MCF 10A (cell line): Measurements from ENCODE around the gene NTRK2. TPM values are rescaled to one million over a fixed set of nuclear protein-coding genes. Genes with fewer than 3 reads are reported as not detected.
A peak's percentile ranks its signal among the peaks of the same experiment; 100 is the strongest.

Source experiments
- BruUV-seq: library from RNA; stranded (reverse); fragments of 400-500 nt; replicated peaks from 2 replicates; lab custom pipeline; 2021; lab: Mats Ljungman, UMichigan
- CTCF ChIA-PET: fragments of 300-600 bp; sonication (Branson Sonifier 250); formaldehyde crosslinking; extraction: SDS; loops from one replicate; lab custom pipeline; 2021; ENCODE audit warnings: antibody characterized with exemption, inconsistent platforms; lab: Yijun Ruan, JAX
- POLR2A ChIA-PET: fragments of 300-600, 350-650 bp; sonication (Branson Sonifier 250); formaldehyde crosslinking; extraction: SDS; loops from one replicate; lab custom pipeline; 2020; ENCODE audit warnings: antibody characterized with exemption, inconsistent platforms; lab: Yijun Ruan, JAX
- DNase-seq: peaks from one replicate; pipeline ENCODE4 v3.0.0-alpha.2; 2018; ENCODE audit not compliant: unreplicated experiment
- H3K27ac Mint-ChIP-seq: one replicate; pipeline ENCODE4 v1.8.0; 2022; ENCODE audit warnings: mild to moderate bottlenecking, low read depth, mixed read lengths; ENCODE audit not compliant: unreplicated experiment
- H3K27me3 Mint-ChIP-seq: one replicate; pipeline ENCODE4 v1.8.0; 2022; ENCODE audit warnings: mixed read lengths; ENCODE audit not compliant: insufficient read depth, unreplicated experiment
- H3K36me3 Mint-ChIP-seq: one replicate; pipeline ENCODE4 v1.8.0; 2022; ENCODE audit warnings: mild to moderate bottlenecking, moderate library complexity, mixed read lengths; ENCODE audit not compliant: insufficient read depth, unreplicated experiment
- H3K4me1 Mint-ChIP-seq: one replicate; pipeline ENCODE4 v1.8.0; 2022; ENCODE audit warnings: mixed read lengths; ENCODE audit not compliant: insufficient read depth, unreplicated experiment
- H3K4me3 Mint-ChIP-seq: one replicate; pipeline ENCODE4 v1.8.0; 2022; ENCODE audit warnings: mild to moderate bottlenecking, moderate library complexity, mixed read lengths; ENCODE audit not compliant: unreplicated experiment
- H3K9me3 Mint-ChIP-seq: one replicate; pipeline ENCODE4 v1.8.0; 2022; ENCODE audit warnings: mixed read lengths; ENCODE audit not compliant: unreplicated experiment
- intact Hi-C: fragments of 100-400 bp; cut with micrococcal nuclease; formaldehyde crosslinking; loops from 2 replicates; pipeline ENCODE4 v1.14.1; 2022
- total RNA-seq: library from RNA; stranded (reverse); gene quantifications from 2 replicates; pipeline ENCODE4 v1.2.3, GENCODE V29; 2022
- TF ChIP-seq, protein P1 (sequence below): fragments of 200-600 bp; IDR thresholded peaks from one replicate; pipeline ENCODE4 v1.8.0; 2022; ENCODE audit warnings: antibody characterized with exemption, mild to moderate bottlenecking; ENCODE audit not compliant: unreplicated experiment

Gene NTRK2
- total RNA-seq, 1 experiment from 2014 or later = not detected

DNA sequence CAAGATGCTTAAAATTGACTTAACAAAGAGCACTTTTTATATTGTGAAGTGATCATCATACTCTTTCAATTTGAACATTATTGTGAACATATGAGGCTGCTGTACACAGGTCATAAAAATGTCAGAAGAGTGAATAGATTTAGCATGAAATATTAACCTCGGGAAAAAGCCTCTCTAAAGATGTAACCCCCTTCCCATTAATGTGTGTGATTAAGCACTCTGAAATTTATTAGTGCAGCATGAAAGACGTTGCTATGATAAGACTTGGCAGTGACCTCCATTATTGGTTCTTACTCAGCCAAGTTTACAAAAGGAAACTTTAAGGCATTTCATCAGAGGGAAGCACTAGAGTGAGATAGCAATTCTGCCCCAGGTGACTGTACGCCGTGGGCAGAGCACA, 326.5 kb downstream of the NTRK2 start:
- POLR2A ChIA-PET = interaction anchor here (1.0 kb wide), 1 partner anchor 47 kb away, joined by 3 read pairs; no protein-coding TSS in a partner anchor
- no peaks in the 10 kb centered on the region for H3K9me3 Mint-ChIP-seq
- peaks cover 7% of the 10 kb centered on the region for H3K4me1 Mint-ChIP-seq
- H3K36me3 Mint-ChIP-seq = no peaks in the 10 kb centered on the region
- BruUV-seq = no TSS peak
- no peak overlapping the region for H3K4me3 Mint-ChIP-seq
- CTCF ChIA-PET = interaction anchor here (1.3 kb wide), 1 partner anchor 10 kb away, joined by 7 read pairs; no protein-coding TSS in a partner anchor
- no peak overlapping the region for H3K27ac Mint-ChIP-seq
- TF ChIP-seq, protein P1, sequence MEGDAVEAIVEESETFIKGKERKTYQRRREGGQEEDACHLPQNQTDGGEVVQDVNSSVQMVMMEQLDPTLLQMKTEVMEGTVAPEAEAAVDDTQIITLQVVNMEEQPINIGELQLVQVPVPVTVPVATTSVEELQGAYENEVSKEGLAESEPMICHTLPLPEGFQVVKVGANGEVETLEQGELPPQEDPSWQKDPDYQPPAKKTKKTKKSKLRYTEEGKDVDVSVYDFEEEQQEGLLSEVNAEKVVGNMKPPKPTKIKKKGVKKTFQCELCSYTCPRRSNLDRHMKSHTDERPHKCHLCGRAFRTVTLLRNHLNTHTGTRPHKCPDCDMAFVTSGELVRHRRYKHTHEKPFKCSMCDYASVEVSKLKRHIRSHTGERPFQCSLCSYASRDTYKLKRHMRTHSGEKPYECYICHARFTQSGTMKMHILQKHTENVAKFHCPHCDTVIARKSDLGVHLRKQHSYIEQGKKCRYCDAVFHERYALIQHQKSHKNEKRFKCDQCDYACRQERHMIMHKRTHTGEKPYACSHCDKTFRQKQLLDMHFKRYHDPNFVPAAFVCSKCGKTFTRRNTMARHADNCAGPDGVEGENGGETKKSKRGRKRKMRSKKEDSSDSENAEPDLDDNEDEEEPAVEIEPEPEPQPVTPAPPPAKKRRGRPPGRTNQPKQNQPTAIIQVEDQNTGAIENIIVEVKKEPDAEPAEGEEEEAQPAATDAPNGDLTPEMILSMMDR = no peak
- intact Hi-C loops = no loop called here
- peak; percentile 11 for DNase-seq
- no peaks in the 10 kb centered on the region for H3K27me3 Mint-ChIP-seq

DNA sequence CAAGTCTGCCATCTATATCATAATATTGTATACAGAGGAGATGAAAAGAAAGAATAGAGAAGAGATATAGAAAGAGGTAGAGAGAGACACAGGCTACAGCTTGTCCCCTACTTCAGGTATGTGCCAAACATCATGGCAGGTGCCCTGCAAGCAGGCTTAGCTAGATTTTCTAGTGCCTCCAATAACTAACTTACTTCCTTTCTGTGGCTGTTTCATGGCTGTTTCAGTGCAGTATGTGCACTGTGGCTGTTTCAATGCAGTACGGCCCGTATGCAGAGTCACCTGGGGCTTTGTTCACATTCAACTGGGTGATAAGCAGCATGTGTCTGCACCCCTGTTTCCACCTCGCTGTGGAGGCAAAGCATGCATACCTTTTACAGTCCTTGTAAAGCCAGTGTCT, 327.2 kb downstream of the NTRK2 start:
- no peak for DNase-seq
- Mint-ChIP-seq H3K27me3 (no peaks in the 10 kb centered on the region), H3K4me1 (peaks cover 7% of the 10 kb centered on the region), H3K36me3 (no peaks in the 10 kb centered on the region), H3K9me3 (no peaks in the 10 kb centered on the region), H3K4me3 (no peak overlapping the region), H3K27ac (no peak overlapping the region)
- intact Hi-C loops = no loop called here
- POLR2A ChIA-PET = interaction anchor here (1.0 kb wide), 2 partner anchors 9 to 47 kb away, joined by 3 to 5 read pairs; no protein-coding TSS in a partner anchor
- TF ChIP-seq, protein P1 = no peak
- CTCF ChIA-PET = interaction anchor here (1.3 kb wide), 1 partner anchor 9 kb away, joined by 7 read pairs; no protein-coding TSS in a partner anchor
- no TSS peak for BruUV-seq

- ChIA-PET CTCF (interaction anchor here (0.7 kb wide), 2 partner anchors 41 to 200 kb away, joined by 3 read pairs; no protein-coding TSS in a partner anchor), POLR2A (interaction anchor here (0.6 to 1.0 kb wide), 3 partner anchors 9 to 1194 kb away, joined by 3 to 5 read pairs (median 3); no protein-coding TSS in a partner anchor)
- Mint-ChIP-seq H3K36me3 (no peaks in the 10 kb centered on the region), H3K27me3 (no peaks in the 10 kb centered on the region), H3K4me3 (no peak overlapping the region), H3K27ac (no peak overlapping the region), H3K4me1 (peaks cover 7% of the 10 kb centered on the region), H3K9me3 (no peaks in the 10 kb centered on the region)
- intact Hi-C loops = no loop called here
- DNase-seq = no peak
- BruUV-seq = no TSS peak
- TF ChIP-seq, protein P1 = no peak
These were observed 327.9 kb downstream of the NTRK2 start for GRCh38 chr9:84997472-84997871.

DNA sequence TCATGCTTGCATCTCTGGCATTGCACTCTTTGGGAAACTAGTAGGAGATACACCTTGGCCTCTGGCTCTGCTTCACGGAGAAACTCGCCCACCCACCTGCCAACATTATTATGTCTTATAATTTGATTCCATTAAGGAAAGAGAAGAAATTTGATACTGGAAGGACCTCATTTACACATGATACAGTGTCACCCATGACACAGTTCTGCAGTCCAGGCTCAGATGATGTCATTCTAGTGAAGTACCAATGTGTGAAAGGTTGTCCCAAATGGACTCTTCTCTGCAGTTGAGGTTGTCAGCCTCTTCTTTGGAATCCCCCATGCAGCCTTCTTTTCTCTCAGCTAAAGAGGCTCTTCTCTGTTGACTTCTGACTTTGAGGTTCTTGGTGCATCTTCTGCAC, 329.1 kb downstream of the NTRK2 start:
- Mint-ChIP-seq H3K9me3 (no peaks in the 10 kb centered on the region), H3K36me3 (no peaks in the 10 kb centered on the region), H3K4me1 (no peaks in the 10 kb centered on the region), H3K27me3 (peaks cover 9% of the 10 kb centered on the region), H3K4me3 (no peak overlapping the region), H3K27ac (no peak overlapping the region)
- intact Hi-C loops = no loop called here
- BruUV-seq = no TSS peak
- ChIA-PET POLR2A (no interaction called here), CTCF (interaction anchor here (0.6 kb wide), 1 partner anchor 427 kb away, joined by 4 read pairs; no protein-coding TSS in a partner anchor)
- TF ChIP-seq, protein P1 = no peak
- no peak for DNase-seq
